Measurements from ENCODE around the gene UBE2QL1. TPM values are rescaled to one million over a fixed set of nuclear protein-coding genes. Genes with fewer than 3 reads are reported as not detected.
"Not testable (repeated sequence)": the region's sequence is repeated elsewhere in the genome, so short reads cannot be mapped to it uniquely, and the experiment has no call there.

UBE2QL1 gene
- total RNA-seq, 4 donors from 2014 or later, result 0.37 to 0.96 (median 0.64) TPM; not detected in 1

DNA sequence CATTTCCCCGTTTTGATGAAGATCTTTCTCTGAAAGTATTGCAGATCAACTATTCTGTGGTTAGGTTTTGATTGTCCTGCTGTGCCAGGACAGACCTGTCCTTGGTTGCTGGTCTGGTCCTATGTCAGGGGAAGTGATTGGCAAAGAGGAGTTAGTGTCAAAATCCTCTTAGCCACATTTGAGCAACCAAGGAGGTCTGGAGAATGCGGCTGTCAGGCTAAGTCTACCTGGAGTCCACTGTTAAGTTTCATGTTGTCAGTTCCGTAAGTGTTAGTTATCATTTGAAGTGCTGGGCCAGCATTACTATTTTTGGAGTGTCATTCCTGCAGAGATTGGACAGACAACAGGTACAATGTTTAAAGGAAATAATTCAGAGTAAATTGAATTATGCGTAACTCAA, 62.3 kb downstream of the UBE2QL1 start:
- 87 to 96% methylated on average over 3 to 4 of the region's 4 CpGs for WGBS, 2 donors (ENCODE audit: low coverage in 1 of 2)
- intact Hi-C loops (cut with DNase I; ENCODE audit: low total_unique reads), result no loop called here
- in situ Hi-C loops (cut with MboI; ENCODE audit: low pct_ligation_motif_present in 1 of 4, low pct_unique_long_range_greater_than_20kb in 1 of 4, low sequenced_read_pairs in 3 of 4), result no loop called here
- Histone ChIP-seq H3K27ac (no peak overlapping the region), H3K4me3 (no peak overlapping the region), H3K4me1 (no peaks in the 10 kb centered on the region), H3K9me3 (no peaks in the 10 kb centered on the region), H3K27me3 (no peaks in the 10 kb centered on the region), H3K36me3 (no peaks in the 10 kb centered on the region)
- TF ChIP-seq POLR2A (IDR thresholded peaks at IDR 0.05), result no peak
- TF ChIP-seq POLR2AphosphoS5 (IDR thresholded peaks at IDR 0.05), result no peak
- TF ChIP-seq CTCF (IDR thresholded peaks at IDR 0.05), result no peak
- no peak for TF ChIP-seq EP300 (IDR thresholded peaks at IDR 0.05; ENCODE audit: low read depth)
- DNase-seq, result no peak

GRCh38 chr5:6515812-6516211, 67.2 kb downstream of the UBE2QL1 start:
- 44 to 49% methylated on average over 5 of the region's 5 CpGs for WGBS, 2 donors (ENCODE audit: low coverage in 1 of 2)

DNA sequence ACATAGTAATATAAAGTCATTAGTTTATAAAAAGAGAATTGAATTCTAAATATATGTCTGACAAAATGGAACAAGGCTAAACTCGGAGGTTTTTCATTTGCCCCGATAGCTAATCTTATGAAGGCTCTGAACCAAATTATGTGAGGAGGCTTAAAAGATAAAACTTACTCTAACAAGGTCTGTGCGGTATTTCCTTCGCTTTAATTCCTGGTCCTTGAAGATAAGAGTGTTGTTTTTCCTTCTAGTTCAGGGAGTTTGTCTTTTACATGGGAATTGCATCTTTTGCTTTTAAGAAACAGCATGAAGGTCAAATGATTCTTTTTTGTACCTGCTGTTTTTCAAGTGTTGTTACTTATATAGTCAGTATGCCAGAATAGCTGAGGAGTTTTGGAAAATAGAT, 68.2 kb downstream of the UBE2QL1 start:
- no peak for TF ChIP-seq EP300 (IDR thresholded peaks at IDR 0.05; ENCODE audit: low read depth)
- in situ Hi-C loops (cut with MboI; ENCODE audit: low pct_ligation_motif_present in 1 of 4, low pct_unique_long_range_greater_than_20kb in 1 of 4, low sequenced_read_pairs in 3 of 4), result no loop called here
- no peak for DNase-seq
- Histone ChIP-seq H3K9me3 (no peaks in the 10 kb centered on the region), H3K27ac (peak overlapping the region in 1 of 4 donors; percentile 19), H3K4me1 (no peaks in the 10 kb centered on the region), H3K36me3 (no peaks in the 10 kb centered on the region), H3K27me3 (no peaks in the 10 kb centered on the region), H3K4me3 (no peak overlapping the region)
- WGBS, 2 donors (ENCODE audit: low coverage in 1 of 2), result 84 to 85% methylated on average over 4 of the region's 4 CpGs
- intact Hi-C loops (cut with DNase I; ENCODE audit: low total_unique reads), result no loop called here

More at GRCh38 chr5:6515812-6516211, 67.2 kb downstream of the UBE2QL1 start:
- in situ Hi-C loops (cut with MboI; ENCODE audit: low pct_ligation_motif_present in 1 of 4, low pct_unique_long_range_greater_than_20kb in 1 of 4, low sequenced_read_pairs in 3 of 4); H3K4me1 ChIP-seq; H3K27ac ChIP-seq; DNase-seq; intact Hi-C loops (cut with DNase I; ENCODE audit: low total_unique reads); H3K9me3 ChIP-seq; H3K27me3 ChIP-seq; H3K36me3 ChIP-seq; H3K4me3 ChIP-seq: not testable (repeated sequence)

DNA sequence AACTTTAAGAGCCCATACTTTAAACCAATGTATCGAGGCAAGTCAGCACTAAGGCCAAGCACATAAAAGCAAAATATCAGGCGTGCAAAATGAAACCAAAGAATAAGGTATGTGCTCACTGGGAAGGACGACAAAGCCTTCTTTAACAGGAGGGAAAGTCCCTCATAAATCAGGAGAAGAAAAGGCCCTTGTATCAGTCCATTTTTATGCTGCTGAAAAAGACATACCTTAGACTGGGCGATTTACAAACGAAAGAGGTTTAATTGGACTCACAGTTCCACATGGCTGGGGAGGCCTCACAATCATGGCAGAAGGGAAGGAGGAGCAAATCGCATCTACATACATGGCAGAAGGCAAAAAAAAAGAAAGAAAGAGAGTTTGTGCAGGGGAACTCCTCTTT, 68.9 kb downstream of the UBE2QL1 start:
- H3K27me3 ChIP-seq, result no peaks in the 10 kb centered on the region
- intact Hi-C loops (cut with DNase I; ENCODE audit: low total_unique reads), result no loop called here
- no peaks in the 10 kb centered on the region for H3K9me3 ChIP-seq
- H3K36me3 ChIP-seq, result no peaks in the 10 kb centered on the region
- H3K27ac ChIP-seq, result peak overlapping the region in 3 of 4 donors; percentile 4 to 26 (median 19)
- H3K4me1 ChIP-seq, result no peaks in the 10 kb centered on the region
- no peak overlapping the region for H3K4me3 ChIP-seq
- TF ChIP-seq EP300 (IDR thresholded peaks at IDR 0.05; ENCODE audit: low read depth) (no peak), POLR2A (IDR thresholded peaks at IDR 0.05) (no peak), POLR2AphosphoS5 (IDR thresholded peaks at IDR 0.05) (no peak), CTCF (IDR thresholded peaks at IDR 0.05) (no peak)
- WGBS, 2 donors (ENCODE audit: low coverage in 1 of 2), result 27 to 48% methylated on average over 6 of the region's 6 CpGs
- no peak for DNase-seq
- in situ Hi-C loops (cut with MboI; ENCODE audit: low pct_ligation_motif_present in 1 of 4, low pct_unique_long_range_greater_than_20kb in 1 of 4, low sequenced_read_pairs in 3 of 4), result no loop called here

DNA sequence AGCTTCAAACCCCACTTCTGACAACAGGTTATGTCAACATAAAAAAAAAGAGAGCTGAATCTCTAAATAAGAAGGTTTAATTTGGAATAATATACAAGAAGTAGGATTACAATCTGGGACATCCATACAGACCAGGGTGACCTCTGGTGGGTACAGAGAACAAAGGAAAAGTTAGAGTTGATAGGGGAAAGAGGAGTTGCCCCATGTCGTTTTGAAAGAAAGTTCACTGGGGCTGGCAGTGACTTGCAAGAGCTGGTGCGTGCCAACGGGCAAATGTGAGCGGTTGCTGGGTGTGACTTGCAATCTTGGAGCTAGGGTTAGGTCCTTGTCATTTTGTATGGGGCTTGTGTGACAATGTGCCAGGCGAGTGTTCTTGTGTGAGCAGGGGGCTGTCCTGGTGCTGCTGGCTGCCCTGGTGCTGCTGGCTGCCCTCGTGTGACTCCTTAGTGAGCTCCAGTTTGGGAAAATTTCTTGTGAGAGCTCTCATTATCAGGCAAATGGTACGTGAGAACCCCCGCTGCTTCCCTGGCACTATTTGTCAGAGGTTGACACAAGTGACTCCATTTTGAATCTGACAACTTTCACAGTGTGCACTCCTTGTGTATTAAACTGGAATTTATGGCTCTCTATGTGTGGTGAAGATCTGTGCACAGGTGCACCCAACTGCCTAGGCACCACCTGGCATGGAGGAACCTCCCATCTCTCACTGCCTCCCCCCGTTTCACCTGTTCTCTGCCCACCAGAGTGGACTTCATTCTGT, 69.8 kb downstream of the UBE2QL1 start:
- intact Hi-C loops (cut with DNase I; ENCODE audit: low total_unique reads), result no loop called here
- no peak overlapping the region for H3K27ac ChIP-seq

More for the DNA sequence above, 69.8 kb downstream of the UBE2QL1 start:
- Histone ChIP-seq H3K27me3 (no peaks in the 10 kb centered on the region), H3K36me3 (no peaks in the 10 kb centered on the region), H3K4me1 (no peaks in the 10 kb centered on the region), H3K9me3 (no peaks in the 10 kb centered on the region), H3K4me3 (no peak overlapping the region)
- in situ Hi-C loops (cut with MboI; ENCODE audit: low pct_ligation_motif_present in 1 of 4, low pct_unique_long_range_greater_than_20kb in 1 of 4, low sequenced_read_pairs in 3 of 4), result no loop called here
- no peak for DNase-seq
- 65 to 81% methylated on average over 4 to 9 of the region's 9 CpGs for WGBS, 2 donors (ENCODE audit: low coverage in 1 of 2)
- TF ChIP-seq EP300 (IDR thresholded peaks at IDR 0.05; ENCODE audit: low read depth) (no peak), POLR2A (IDR thresholded peaks at IDR 0.05) (no peak), CTCF (IDR thresholded peaks at IDR 0.05) (no peak), POLR2AphosphoS5 (IDR thresholded peaks at IDR 0.05) (no peak)

Measured in transverse colon (tissue), 4 donors.